Mesodermal cell (in vitro differentiated cells): ENCODE data around the gene FAM186B.

Experiments
- H3K27ac ChIP-seq: 2 replicates; pipeline ENCODE4 v1.7.0; 2013; ENCODE audit warnings: mild to moderate bottlenecking, low read depth, low read length, moderate library complexity; ENCODE audit not compliant: severe bottlenecking
- H3K36me3 ChIP-seq: 2 replicates; pipeline ENCODE4 v1.7.1; 2013; ENCODE audit warnings: mild to moderate bottlenecking, low read length, moderate library complexity; ENCODE audit not compliant: control insufficient read depth, insufficient read depth
- H3K4me1 ChIP-seq: one replicate; pipeline ENCODE4 v1.7.1; 2013; ENCODE audit warnings: mild to moderate bottlenecking, low read length; ENCODE audit not compliant: insufficient read depth, control insufficient read depth, poor library complexity, severe bottlenecking
- H3K4me3 ChIP-seq: 2 replicates; pipeline ENCODE4 v1.7.0; 2013; ENCODE audit warnings: low read length, control low read depth, mild to moderate bottlenecking; ENCODE audit not compliant: insufficient read depth, poor library complexity, severe bottlenecking; ENCODE audit errors: extremely low read depth
- H3K9me3 ChIP-seq: 2 replicates; pipeline ENCODE4 v1.7.1; 2013; ENCODE audit warnings: mild to moderate bottlenecking, low read length, moderate library complexity; ENCODE audit not compliant: control insufficient read depth
- whole genome bisulfite sequencing, 2 experiments: methylation state at CpG; one replicate each; pipeline ENCODE4 v1.1.5; 2013; ENCODE audit warnings: missing lambda C conversion rate in 2 of 2; ENCODE audit not compliant: insufficient coverage in 2 of 2; 5-methylcytosine and 5-hydroxymethylcytosine counted together

Gene FAM186B

DNA sequence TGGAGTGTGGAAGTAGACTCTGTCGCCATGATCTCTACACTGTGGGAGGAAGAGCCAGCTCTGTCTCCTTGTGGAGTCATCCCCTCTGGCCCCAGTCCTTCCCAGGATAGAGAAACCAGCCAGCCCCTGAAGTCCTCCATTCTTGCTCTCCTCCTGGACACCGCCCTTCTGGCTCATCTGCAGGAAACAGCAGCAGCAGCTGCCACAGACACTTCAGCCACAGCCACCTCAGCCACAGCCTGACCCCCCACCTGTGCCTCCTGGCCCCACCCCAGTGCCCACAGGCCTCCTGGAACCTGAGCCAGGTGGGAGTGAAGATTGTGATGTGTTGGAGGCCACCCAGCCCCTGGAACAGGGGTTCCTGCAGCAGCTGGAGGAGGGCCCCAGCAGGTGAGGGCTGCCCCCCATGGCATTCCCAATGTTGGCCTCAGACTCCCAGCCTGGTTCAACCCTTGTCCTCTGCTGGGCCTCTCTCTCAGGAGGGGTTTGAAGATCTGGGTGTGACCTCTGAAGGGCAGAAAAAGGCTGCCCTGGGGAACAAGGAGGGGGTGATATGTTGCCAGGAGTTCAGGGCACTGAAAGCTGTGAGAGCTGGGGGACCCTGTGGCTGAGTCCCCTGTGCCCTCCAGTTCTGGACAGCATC is 28.4 kb upstream of the FAM186B start:
- WGBS, 2 experiments, result 78 to 100% methylated on average over 1 to 2 of the region's 2 CpGs
- H3K9me3 ChIP-seq, result no peaks in the 10 kb centered on the region
- no peak overlapping the region for H3K27ac ChIP-seq
- peaks cover 13% of the 10 kb centered on the region for H3K4me1 ChIP-seq
- H3K36me3 ChIP-seq, result peaks cover 4% of the 10 kb centered on the region
- no peak overlapping the region for H3K4me3 ChIP-seq

DNA sequence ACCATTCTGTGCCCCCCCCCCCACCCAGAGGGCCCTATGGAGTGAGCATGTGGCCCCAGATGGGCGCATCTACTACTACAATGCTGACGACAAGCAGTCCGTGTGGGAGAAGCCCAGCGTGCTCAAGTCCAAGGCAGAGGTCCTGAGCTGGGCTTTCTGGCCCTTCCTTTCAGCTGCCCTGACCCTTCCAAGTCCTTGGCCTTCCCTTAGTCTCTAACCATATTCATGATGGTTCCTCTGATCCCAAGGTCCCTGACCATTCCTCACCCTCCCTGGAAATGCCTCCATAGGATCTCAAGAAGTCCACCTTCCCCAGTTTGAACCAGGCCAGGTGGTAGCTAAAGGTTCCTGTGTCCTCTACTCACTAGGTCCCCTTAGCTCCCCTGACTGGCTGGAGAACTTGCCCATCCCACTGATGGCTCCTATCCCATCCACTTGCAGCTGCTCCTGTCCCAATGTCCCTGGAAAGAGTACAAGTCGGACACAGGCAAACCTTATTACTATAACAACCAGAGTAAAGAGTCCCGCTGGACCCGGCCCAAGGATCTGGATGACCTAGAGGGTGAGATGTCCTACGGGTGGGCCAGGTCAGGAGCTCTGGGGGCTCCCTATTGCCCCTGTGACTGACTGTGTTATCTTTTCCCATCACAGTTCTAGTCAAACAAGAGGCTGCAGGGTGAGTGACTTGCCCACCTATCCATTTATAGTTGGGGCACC is 27.7 kb upstream of the FAM186B start:
- no peak overlapping the region for H3K27ac ChIP-seq
- no peak overlapping the region for H3K4me3 ChIP-seq
- H3K4me1 ChIP-seq, result peaks cover 13% of the 10 kb centered on the region
- H3K9me3 ChIP-seq, result no peaks in the 10 kb centered on the region
- peaks cover 4% of the 10 kb centered on the region for H3K36me3 ChIP-seq
- 94% methylated on average over 2 to 7 of the region's 8 CpGs for WGBS, 2 experiments

DNA sequence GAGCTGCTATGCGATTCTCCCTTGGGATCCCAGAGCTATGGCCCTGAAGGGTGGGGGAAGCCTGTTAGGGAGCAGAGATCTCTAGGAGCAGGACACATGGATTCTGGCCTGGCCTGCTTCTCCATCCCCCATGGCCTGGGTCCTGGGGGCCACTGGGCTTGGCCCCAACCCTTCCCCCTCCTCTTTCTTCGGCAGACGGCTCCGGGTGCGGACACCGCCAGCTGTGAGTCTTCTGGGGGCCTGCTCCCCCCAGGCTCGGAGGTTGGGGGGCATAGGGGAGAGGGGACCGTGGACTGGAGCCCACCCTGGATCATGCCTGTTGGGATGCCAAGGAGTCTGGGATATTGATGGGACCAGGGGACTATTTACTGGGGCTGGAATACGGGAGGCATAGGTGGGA is 27.0 kb upstream of the FAM186B start:
- 84 to 100% methylated on average over 1 to 4 of the region's 9 CpGs for WGBS, 2 experiments

DNA sequence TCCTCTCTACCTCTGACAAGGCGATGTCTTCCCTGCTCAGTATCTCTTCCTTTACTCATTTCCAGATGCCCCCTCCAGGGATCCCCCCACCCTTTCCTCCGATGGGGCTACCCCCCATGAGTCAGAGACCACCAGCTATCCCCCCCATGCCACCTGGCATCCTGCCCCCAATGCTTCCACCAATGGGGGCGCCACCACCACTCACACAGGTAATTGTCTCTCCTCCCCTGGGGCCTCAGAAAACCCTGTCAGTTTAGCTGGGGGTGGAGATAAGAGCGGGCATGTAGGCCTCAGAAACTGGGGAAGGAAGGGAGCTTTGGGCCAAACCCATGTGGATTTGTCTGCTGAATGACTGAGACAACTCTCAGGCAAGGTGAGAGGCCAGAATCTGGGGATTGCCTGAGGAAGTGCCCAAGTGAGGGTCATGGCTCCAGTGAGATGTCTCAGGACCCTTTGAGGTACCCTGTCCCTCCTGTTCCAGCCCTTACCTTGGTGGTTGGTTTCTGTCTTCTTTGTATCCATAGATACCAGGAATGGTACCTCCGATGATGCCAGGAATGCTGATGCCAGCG is 26.0 kb upstream of the FAM186B start:
- Histone ChIP-seq H3K9me3 (no peaks in the 10 kb centered on the region), H3K36me3 (peaks cover 4% of the 10 kb centered on the region), H3K4me1 (peaks cover 5% of the 10 kb centered on the region), H3K27ac (no peak overlapping the region), H3K4me3 (no peak overlapping the region)
- 91 to 97% methylated on average over 3 of the region's 6 CpGs for WGBS, 2 experiments

More for the DNA sequence above, 27.0 kb upstream of the FAM186B start:
- peaks cover 4% of the 10 kb centered on the region for H3K36me3 ChIP-seq
- no peak overlapping the region for H3K27ac ChIP-seq
- no peak overlapping the region for H3K4me3 ChIP-seq
- no peaks in the 10 kb centered on the region for H3K9me3 ChIP-seq
- H3K4me1 ChIP-seq, result peaks cover 11% of the 10 kb centered on the region

DNA sequence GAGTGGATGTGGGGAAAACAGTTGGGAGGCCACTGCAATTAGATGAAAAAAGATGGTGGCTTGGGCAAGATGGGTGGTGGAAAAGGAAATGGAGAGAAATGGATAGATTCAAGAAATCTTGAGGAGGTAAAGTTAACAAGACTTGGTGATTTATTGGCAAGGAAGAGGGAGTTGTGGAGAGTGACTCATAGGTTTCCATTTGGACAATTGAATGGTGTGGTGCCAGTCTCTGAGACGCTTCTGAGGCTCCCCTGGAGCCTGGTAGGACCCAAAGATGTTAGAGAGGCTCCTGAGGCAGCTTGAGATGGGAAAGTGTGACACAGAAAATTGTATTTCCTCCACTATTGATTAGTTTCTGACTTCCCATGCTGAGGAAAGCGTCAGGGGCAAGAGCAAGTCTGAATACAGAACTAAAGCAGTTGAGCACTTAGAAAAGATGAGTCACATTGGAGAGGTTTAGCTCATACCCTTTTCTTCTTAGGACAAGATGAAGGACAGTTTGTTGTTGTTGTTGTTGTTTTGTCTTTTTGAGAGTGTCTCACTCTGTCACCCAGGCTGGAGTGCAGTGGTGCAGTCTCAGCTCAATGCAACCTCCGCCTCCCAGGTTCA is 22.4 kb upstream of the FAM186B start:
- Histone ChIP-seq H3K27ac (peak overlapping the region; percentile 36), H3K9me3 (no peaks in the 10 kb centered on the region), H3K36me3 (peaks cover 4% of the 10 kb centered on the region), H3K4me1 (peaks cover 5% of the 10 kb centered on the region), H3K4me3 (no peak overlapping the region)
- 94% methylated on average over 2 to 3 of the region's 3 CpGs for WGBS, 2 experiments

DNA sequence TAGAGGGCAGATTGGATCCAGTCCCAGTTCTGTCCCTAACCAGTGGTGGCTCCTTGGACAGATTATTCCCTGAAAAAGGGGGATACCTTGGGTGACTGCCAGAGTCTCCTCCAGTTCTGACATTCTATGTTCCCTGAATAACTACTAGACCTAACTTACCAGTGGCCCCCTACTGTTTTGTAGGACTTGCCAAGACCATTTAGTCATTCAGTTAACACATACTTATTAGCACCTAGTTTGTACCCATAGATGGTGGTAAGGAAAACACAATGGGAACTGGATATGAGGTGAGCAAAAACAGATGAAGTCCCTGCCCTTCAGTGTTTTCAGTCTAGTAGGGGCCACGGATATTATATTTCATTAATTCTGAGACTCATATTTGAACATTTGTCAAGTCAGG is 21.4 kb upstream of the FAM186B start:
- Histone ChIP-seq H3K27ac (no peak overlapping the region), H3K9me3 (no peaks in the 10 kb centered on the region), H3K4me3 (no peak overlapping the region), H3K36me3 (peaks cover 3% of the 10 kb centered on the region), H3K4me1 (peaks cover 12% of the 10 kb centered on the region)
- no CpG with 5 or more reads among the region's 1 CpG for WGBS, 2 experiments

DNA sequence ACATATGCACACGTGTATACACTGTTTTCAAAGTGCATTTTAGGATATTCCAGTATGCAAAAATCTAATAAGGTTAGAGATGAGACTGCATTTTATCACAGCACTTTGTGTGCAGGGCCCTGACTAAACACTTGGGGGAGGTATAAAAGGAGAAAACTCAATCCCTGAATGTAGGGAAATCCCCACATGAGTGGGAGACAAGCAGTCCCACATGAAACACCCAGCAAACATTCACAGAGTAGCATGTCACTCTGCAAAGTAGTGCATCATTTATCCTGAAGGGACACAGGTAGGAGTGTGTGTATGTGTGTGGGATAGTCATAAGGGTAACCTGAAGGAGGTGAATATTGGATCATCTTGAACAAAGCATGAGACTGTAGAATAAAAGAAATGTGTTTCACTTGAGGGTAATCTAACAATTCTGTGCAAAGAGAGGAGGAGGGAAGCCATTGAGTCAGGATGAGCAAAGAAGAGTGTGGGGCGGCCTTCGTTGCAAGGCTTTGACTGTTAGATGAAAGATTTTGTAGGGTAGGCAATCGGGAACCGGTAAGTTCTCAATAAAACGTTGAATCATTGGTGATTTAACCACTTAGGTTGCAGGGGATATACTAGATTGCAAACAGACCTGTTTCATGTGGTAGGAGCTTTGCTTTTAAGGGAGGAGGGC is 20.9 kb upstream of the FAM186B start:
- 88 to 98% methylated on average over 5 of the region's 6 CpGs for WGBS, 2 experiments
- Histone ChIP-seq H3K27ac (no peak overlapping the region), H3K4me1 (peaks cover 15% of the 10 kb centered on the region), H3K4me3 (no peak overlapping the region), H3K9me3 (no peaks in the 10 kb centered on the region), H3K36me3 (no peaks in the 10 kb centered on the region)

DNA sequence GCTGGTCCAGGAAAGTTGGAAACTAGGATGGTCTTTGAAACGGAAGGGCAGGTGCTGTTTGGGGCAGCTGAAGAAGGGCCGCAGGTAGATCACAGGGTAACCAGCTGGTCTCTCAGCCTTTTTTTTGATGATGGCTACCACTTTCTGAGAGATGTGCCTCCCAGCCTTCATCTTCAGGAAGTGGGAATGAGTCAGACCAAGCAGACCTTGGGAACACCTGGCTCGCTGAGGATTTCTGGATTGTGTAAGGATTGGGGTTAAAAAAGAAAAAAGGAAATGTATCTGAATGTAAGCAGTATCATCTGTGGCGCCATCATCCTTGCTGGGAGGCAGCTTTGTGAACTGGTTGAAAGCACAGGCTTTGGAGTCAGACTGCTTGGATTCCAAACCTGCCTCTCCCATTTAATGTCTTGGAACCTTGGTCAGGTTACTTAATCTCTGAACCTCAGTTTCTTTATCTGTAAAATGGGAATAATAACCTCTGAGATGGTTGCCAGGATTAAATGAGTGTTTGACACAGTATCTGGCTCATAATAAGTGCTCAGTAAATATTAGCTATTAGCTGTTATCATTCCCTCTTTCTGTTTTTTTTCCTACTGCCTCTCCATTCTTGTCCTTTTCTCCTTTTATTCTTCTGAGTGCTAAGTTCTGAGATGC is 19.6 kb upstream of the FAM186B start:
- 83 to 96% methylated on average over 3 to 4 of the region's 4 CpGs for WGBS, 2 experiments
- no peak overlapping the region for H3K4me3 ChIP-seq
- H3K27ac ChIP-seq, result no peak overlapping the region
- no peaks in the 10 kb centered on the region for H3K36me3 ChIP-seq
- H3K9me3 ChIP-seq, result no peaks in the 10 kb centered on the region
- H3K4me1 ChIP-seq, result peaks cover 15% of the 10 kb centered on the region

DNA sequence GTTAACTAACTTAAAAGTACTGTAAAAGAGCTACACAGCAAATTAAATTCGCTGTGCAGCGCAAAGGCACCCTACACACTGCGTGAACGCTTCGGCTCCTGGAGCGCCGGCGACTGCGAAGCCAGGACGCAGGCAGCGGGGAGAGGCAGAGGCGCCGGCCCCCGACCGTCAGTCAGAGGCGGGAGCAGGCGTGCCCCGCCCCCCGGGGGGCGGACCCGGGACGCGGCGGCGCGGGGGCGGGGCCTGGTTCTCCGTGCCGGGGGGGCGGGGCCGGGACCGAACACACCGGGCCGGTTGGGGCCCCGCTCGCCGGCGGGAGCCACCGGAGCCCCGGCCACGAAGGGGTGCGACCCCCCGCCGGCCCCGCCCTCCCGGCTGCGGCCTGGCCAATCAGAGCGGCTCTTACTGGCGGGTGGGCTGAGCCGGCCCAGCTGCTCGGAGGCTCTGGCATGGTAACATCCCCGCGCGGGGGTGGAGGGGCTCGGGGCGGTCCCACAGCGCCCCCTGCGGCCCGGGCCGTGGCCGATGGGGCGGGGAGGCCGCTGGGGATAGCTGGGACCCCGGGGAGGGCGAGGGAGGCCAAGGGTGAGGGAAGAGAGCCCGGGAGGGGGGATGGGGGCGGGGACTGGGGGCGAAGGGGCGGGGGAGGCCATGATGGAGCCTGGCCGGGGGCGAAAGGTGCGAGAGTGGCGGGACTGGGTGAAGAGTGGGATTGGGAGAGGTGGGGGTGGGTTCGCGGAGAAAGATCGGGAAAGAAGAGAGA is 17.9 kb upstream of the FAM186B start, which contains the start of gene PRPF40B:
Gene PRPF40B, plus strand, starts transcription at position 420 of the 763 bp plus-strand sequence. Its CDS starts 30 bp downstream, at position 450.
- 0 to 1% methylated on average over 25 to 39 of the region's 76 CpGs for WGBS, 2 experiments
- peak within 1 kb of the TSS; percentile 62 for H3K27ac ChIP-seq

More for the DNA sequence above, 17.9 kb upstream of the FAM186B start, which contains the start of gene PRPF40B:
- Histone ChIP-seq H3K4me1 (peaks cover 15% of the 10 kb centered on the region), H3K9me3 (no peaks in the 10 kb centered on the region), H3K4me3 (peak within 1 kb of the TSS; percentile 48), H3K36me3 (no peaks in the 10 kb centered on the region)
